Upper lobe of right lung (tissue), 1 donor: Measurements from ENCODE around the gene CDYL2. TPM values are rescaled to one million over a fixed set of nuclear protein-coding genes. Genes with fewer than 3 reads are reported as not detected.

Experiments
- ATAC-seq: fragments of 200-7000 bp; cut with Tn5 transposase; one replicate; pipeline ENCODE4 v1.9.1; 2020; ENCODE audit warnings: mild to moderate bottlenecking, moderate library complexity
- DNase-seq: peaks from one replicate; pipeline ENCODE4 v3.0.0-alpha.2; 2020
- H3K27ac ChIP-seq: fragments of 200-600 bp; one replicate; pipeline ENCODE4 v1.8.0; 2022
- H3K27me3 ChIP-seq: fragments of 200-600 bp; one replicate; pipeline ENCODE4 v1.8.0; 2022; ENCODE audit warnings: mild to moderate bottlenecking
- H3K36me3 ChIP-seq: fragments of 200-600 bp; one replicate; pipeline ENCODE4 v1.8.0; 2022
- H3K4me1 ChIP-seq: fragments of 200-600 bp; one replicate; pipeline ENCODE4 v1.8.0; 2022
- H3K4me3 ChIP-seq: fragments of 200-600 bp; one replicate; pipeline ENCODE4 v1.8.0; 2022; ENCODE audit warnings: mild to moderate bottlenecking
- H3K9me3 ChIP-seq: fragments of 200-600 bp; one replicate; pipeline ENCODE4 v1.8.0; 2022
- CTCF ChIP-seq: fragments of 200-600 bp; IDR thresholded peaks from one replicate; pipeline ENCODE4 v1.8.0; 2022; ENCODE audit warnings: antibody characterized with exemption
- intact Hi-C: fragments of 100-400 bp; cut with DNase I; formaldehyde crosslinking; loops from one replicate; pipeline ENCODE4 v1.11.0; 2022
- total RNA-seq: library from RNA; stranded (reverse); fragmentation: NEBNext Ultra II Directional; extraction: Animal tissue kit (Norgen Biotek cat#: 25700); gene quantifications from one replicate; pipeline ENCODE4 v1.2.1, GENCODE V29; 2021
- donor health status: DM: no; HTN: yes; CAD: no; lungs with severe emphysema.

Gene CDYL2
- total RNA-seq, 1 donor from 2014 or later: 21.0 TPM

GRCh38 chr16:80836202-80836601 is 31.8 kb upstream of the CDYL2 start:
- Histone ChIP-seq H3K4me1 (no peaks in the 10 kb centered on the region), H3K27me3 (no peaks in the 10 kb centered on the region), H3K27ac (no peak overlapping the region), H3K9me3 (no peaks in the 10 kb centered on the region), H3K36me3 (no peaks in the 10 kb centered on the region), H3K4me3 (no peak overlapping the region)
- intact Hi-C loops: no loop called here
- TF ChIP-seq CTCF: no peak
- ATAC-seq: no peak
- DNase-seq: no peak

DNA sequence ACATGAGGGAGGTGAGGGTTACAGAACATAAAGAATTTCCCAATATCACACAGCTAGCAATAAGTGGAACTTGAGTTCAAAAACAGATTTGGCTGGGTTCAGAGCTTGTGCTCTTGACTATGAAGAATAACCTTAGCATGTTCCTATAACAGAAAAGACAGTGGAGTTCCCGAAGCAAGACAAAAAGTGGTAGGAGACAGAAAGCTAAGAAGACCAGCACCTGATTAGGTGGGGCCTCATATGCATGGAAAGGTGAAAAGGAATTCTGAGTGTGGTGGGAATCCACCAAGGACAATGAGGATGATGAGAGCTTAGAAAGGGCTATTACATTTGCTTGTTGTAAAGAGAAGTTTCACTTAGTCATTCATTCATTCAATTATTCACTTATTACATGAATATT is 26.6 kb upstream of the CDYL2 start:
- ATAC-seq: no peak
- Histone ChIP-seq H3K27ac (no peak overlapping the region), H3K4me3 (no peak overlapping the region), H3K36me3 (no peaks in the 10 kb centered on the region), H3K4me1 (no peaks in the 10 kb centered on the region), H3K9me3 (no peaks in the 10 kb centered on the region), H3K27me3 (no peaks in the 10 kb centered on the region)
- no peak for TF ChIP-seq CTCF
- intact Hi-C loops: no loop called here
- DNase-seq: no peak

- no peak for TF ChIP-seq CTCF
- Histone ChIP-seq H3K27me3 (no peaks in the 10 kb centered on the region), H3K4me1 (no peaks in the 10 kb centered on the region), H3K27ac (no peak overlapping the region), H3K36me3 (no peaks in the 10 kb centered on the region), H3K4me3 (no peak overlapping the region), H3K9me3 (no peaks in the 10 kb centered on the region)
- intact Hi-C loops: no loop called here
- no peak for ATAC-seq
- DNase-seq: no peak
Measured at GRCh38 chr16:80828495-80828894, 24.1 kb upstream of the CDYL2 start.

DNA sequence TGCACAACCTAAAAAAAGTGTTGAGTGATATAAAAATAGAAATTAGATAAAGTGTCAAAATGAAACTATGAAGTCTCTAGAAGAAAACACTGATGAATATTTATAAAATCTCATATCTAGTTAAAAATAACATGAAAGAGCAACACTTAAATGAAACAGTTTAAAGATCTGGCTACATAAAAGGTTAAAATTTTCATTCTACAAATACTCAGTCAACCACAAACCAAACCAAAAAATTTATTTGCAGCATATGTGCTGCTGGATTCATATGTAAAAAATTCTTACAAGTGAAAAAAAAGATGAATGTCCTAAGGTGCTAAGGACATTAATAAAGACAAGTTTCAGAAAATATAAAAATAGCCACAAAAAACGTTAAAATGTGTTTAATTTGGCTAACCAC is 22.6 kb upstream of the CDYL2 start:
- no peaks in the 10 kb centered on the region for H3K9me3 ChIP-seq
- no peaks in the 10 kb centered on the region for H3K27me3 ChIP-seq
- H3K36me3 ChIP-seq: no peaks in the 10 kb centered on the region
- no peak overlapping the region for H3K27ac ChIP-seq
- DNase-seq: no peak
- intact Hi-C loops: no loop called here
- TF ChIP-seq CTCF: no peak
- no peak for ATAC-seq
- H3K4me3 ChIP-seq: no peak overlapping the region
- no peaks in the 10 kb centered on the region for H3K4me1 ChIP-seq

GRCh38 chr16:80825365-80825758 is 21.0 kb upstream of the CDYL2 start:
- no peak for TF ChIP-seq CTCF
- DNase-seq: no peak
- Histone ChIP-seq H3K4me1 (no peaks in the 10 kb centered on the region), H3K27ac (no peak overlapping the region), H3K9me3 (no peaks in the 10 kb centered on the region), H3K4me3 (no peak overlapping the region), H3K36me3 (no peaks in the 10 kb centered on the region), H3K27me3 (no peaks in the 10 kb centered on the region)
- ATAC-seq: no peak
- intact Hi-C loops: no loop called here

- no peaks in the 10 kb centered on the region for H3K9me3 ChIP-seq
- no peak for DNase-seq
- TF ChIP-seq CTCF: peak; percentile 85
- no peaks in the 10 kb centered on the region for H3K27me3 ChIP-seq
- no peaks in the 10 kb centered on the region for H3K36me3 ChIP-seq
- peak; percentile 72 for ATAC-seq
- no peak overlapping the region for H3K4me3 ChIP-seq
- no peak overlapping the region for H3K27ac ChIP-seq
- intact Hi-C loops: no loop called here
- no peaks in the 10 kb centered on the region for H3K4me1 ChIP-seq
Measured at GRCh38 chr16:80824623-80825364, 20.4 kb upstream of the CDYL2 start.
